Measurements from ENCODE around the gene RETREG3. TPM values are rescaled to one million over a fixed set of nuclear protein-coding genes. Genes with fewer than 3 reads are reported as not detected.
A peak's percentile ranks its signal among the peaks of the same experiment; 100 is the strongest.

The RETREG3 gene
- polyA plus RNA-seq = 10 to 100 TPM in 3 of 4 donors, 1 to 10 TPM in 1; 8.4 to 42.3 (median 17.0) TPM
- long read RNA-seq, donor 1 = 0 reads
- long read RNA-seq, donor 2, partial matches to known transcripts = 12 of 21 reads
- long read RNA-seq, donor 2, other reads (novel, unspliced or antisense) = 6 of 21 reads
- long read RNA-seq, donor 3, partial matches to known transcripts = 20 of 24 reads
- long read RNA-seq, donor 3, other reads (novel, unspliced or antisense) = 0 of 24 reads
- long read RNA-seq, donor 4 = 0 reads
- long read RNA-seq, donor 5 = 0 reads
- long read RNA-seq, donor 6, partial matches to known transcripts = 40 of 47 reads
- long read RNA-seq, donor 6, other reads (novel, unspliced or antisense) = 0 of 47 reads
- long read RNA-seq, donor 7, transcript RETREG3-201 (9 exons, 3,759 nt) = major isoform, 9 of 12 reads
- long read RNA-seq, donor 7, partial matches to known transcripts = 0 of 12 reads
- long read RNA-seq, donor 7, other reads (novel, unspliced or antisense) = 0 of 12 reads
- long read RNA-seq, donor 8, partial matches to known transcripts = 6 of 7 reads
- long read RNA-seq, donor 8, other reads (novel, unspliced or antisense) = 0 of 7 reads
- long read RNA-seq, donor 9, partial matches to known transcripts = 0 of 3 reads
- long read RNA-seq, donor 9, other reads (novel, unspliced or antisense) = 0 of 3 reads
- long read RNA-seq, donor 10, partial matches to known transcripts = 0 of 4 reads
- long read RNA-seq, donor 10, other reads (novel, unspliced or antisense) = 0 of 4 reads

- Histone ChIP-seq H3K36me3 (ENCODE audit: control insufficient read depth in 3 of 3, insufficient read depth in 2 of 3, low read depth in 1 of 3, low read length in 3 of 3) (peaks cover 2 to 34% (median 8%) of the 10 kb centered on the region in 3 donors), H3K27ac (ENCODE audit: low read depth in 1 of 3, low read length in 2 of 3) (peak within 1 kb of the TSS; percentile 77 to 95 (median 86)), H3K4me1 (ENCODE audit: control insufficient read depth in 3 of 3, insufficient read depth in 2 of 3, low read depth in 1 of 3, low read length in 2 of 3) (peaks cover 0 to 21% (median 8%) of the 10 kb centered on the region in 3 donors), H3K4me3 (ENCODE audit: low read depth in 1 of 3, low read length in 3 of 3) (peak within 1 kb of the TSS; percentile 68 to 100 (median 82)), H3K27me3 (ENCODE audit: control insufficient read depth in 3 of 3, insufficient read depth in 3 of 3, low read length in 3 of 3) (no peaks in the 10 kb centered on the region), H3K9me3 (ENCODE audit: control insufficient read depth in 2 of 2, insufficient read depth in 1 of 2, low read depth in 1 of 2, low read length in 1 of 2) (no peaks in the 10 kb centered on the region)
- DNase-seq (peak; percentile 99 to 100), FAIRE-seq (no peak)
- WGBS, 3 donors = 0% methylated on average over 44 to 66 of the region's 66 CpGs
Measured at GRCh38 chr17:42609182-42609813, at the start of gene RETREG3, which contains the start of gene TUBG1. Gene RETREG3, minus strand, starts transcription at chr17:42609374. Its CDS starts 50 bp downstream, at chr17:42609324. Gene TUBG1, plus strand, starts transcription at chr17:42609683. Its CDS starts 55 bp downstream, at chr17:42609738.

- FAIRE-seq = no peak
- Histone ChIP-seq H3K36me3 (ENCODE audit: control insufficient read depth in 3 of 3, insufficient read depth in 2 of 3, low read depth in 1 of 3, low read length in 3 of 3) (peaks cover 0 to 6% (median 0%) of the 10 kb centered on the region in 3 donors), H3K4me3 (ENCODE audit: low read depth in 1 of 3, low read length in 3 of 3) (no peak overlapping the region), H3K27me3 (ENCODE audit: control insufficient read depth in 3 of 3, insufficient read depth in 3 of 3, low read length in 3 of 3) (peaks cover 0 to 15% (median 0%) of the 10 kb centered on the region in 3 donors), H3K27ac (ENCODE audit: low read depth in 1 of 3, low read length in 2 of 3) (no peak overlapping the region), H3K9me3 (ENCODE audit: control insufficient read depth in 2 of 2, insufficient read depth in 1 of 2, low read depth in 1 of 2, low read length in 1 of 2) (no peaks in the 10 kb centered on the region), H3K4me1 (ENCODE audit: control insufficient read depth in 3 of 3, insufficient read depth in 2 of 3, low read depth in 1 of 3, low read length in 2 of 3) (peaks cover 5 to 30% (median 9%) of the 10 kb centered on the region in 3 donors)
- 87 to 92% (median 88%) methylated on average over 9 of the region's 9 CpGs for WGBS, 3 donors
- DNase-seq = no peak
Measured at GRCh38 chr17:42657824-42658588, 48.8 kb upstream of the RETREG3 start.

GRCh38 chr17:42655528-42655927, 46.4 kb upstream of the RETREG3 start:
- whole genome bisulfite sequencing, 3 donors = 57 to 73% (median 67%) methylated on average over 2 of the region's 2 CpGs
- Histone ChIP-seq H3K4me3 (ENCODE audit: low read depth in 1 of 3, low read length in 3 of 3) (no peak overlapping the region), H3K27me3 (ENCODE audit: control insufficient read depth in 3 of 3, insufficient read depth in 3 of 3, low read length in 3 of 3) (peaks cover 0 to 16% (median 0%) of the 10 kb centered on the region in 3 donors), H3K4me1 (ENCODE audit: control insufficient read depth in 3 of 3, insufficient read depth in 2 of 3, low read depth in 1 of 3, low read length in 2 of 3) (peaks cover 4 to 25% (median 9%) of the 10 kb centered on the region in 3 donors), H3K27ac (ENCODE audit: low read depth in 1 of 3, low read length in 2 of 3) (no peak overlapping the region), H3K9me3 (ENCODE audit: control insufficient read depth in 2 of 2, insufficient read depth in 1 of 2, low read depth in 1 of 2, low read length in 1 of 2) (no peaks in the 10 kb centered on the region), H3K36me3 (ENCODE audit: control insufficient read depth in 3 of 3, insufficient read depth in 2 of 3, low read depth in 1 of 3, low read length in 3 of 3) (no peaks in the 10 kb centered on the region)
- DNase-seq (no peak), FAIRE-seq (no peak)

GRCh38 chr17:42653179-42654124, 44.3 kb upstream of the RETREG3 start:
- no peaks in the 10 kb centered on the region for H3K36me3 ChIP-seq (ENCODE audit: control insufficient read depth in 3 of 3, insufficient read depth in 2 of 3, low read depth in 1 of 3, low read length in 3 of 3)
- no peaks in the 10 kb centered on the region for H3K9me3 ChIP-seq (ENCODE audit: control insufficient read depth in 2 of 2, insufficient read depth in 1 of 2, low read depth in 1 of 2, low read length in 1 of 2)
- FAIRE-seq = no peak
- peak in 1 of 2 donors; percentile 41 for DNase-seq
- peak overlapping the region in 1 of 3 donors; percentile 39 for H3K4me3 ChIP-seq (ENCODE audit: low read depth in 1 of 3, low read length in 3 of 3)
- WGBS, 3 donors = 29 to 36% (median 31%) methylated on average over 41 to 42 of the region's 42 CpGs
- peaks cover 0 to 17% (median 0%) of the 10 kb centered on the region in 3 donors for H3K27me3 ChIP-seq (ENCODE audit: control insufficient read depth in 3 of 3, insufficient read depth in 3 of 3, low read length in 3 of 3)
- H3K4me1 ChIP-seq (ENCODE audit: control insufficient read depth in 3 of 3, insufficient read depth in 2 of 3, low read depth in 1 of 3, low read length in 2 of 3) = peaks cover 0 to 9% (median 0%) of the 10 kb centered on the region in 3 donors
- peak overlapping the region in 2 of 3 donors; percentile 59 to 64 for H3K27ac ChIP-seq (ENCODE audit: low read depth in 1 of 3, low read length in 2 of 3)

- H3K4me1 ChIP-seq (ENCODE audit: control insufficient read depth in 3 of 3, insufficient read depth in 2 of 3, low read depth in 1 of 3, low read length in 2 of 3) = peaks cover 0 to 9% (median 0%) of the 10 kb centered on the region in 3 donors
- H3K9me3 ChIP-seq (ENCODE audit: control insufficient read depth in 2 of 2, insufficient read depth in 1 of 2, low read depth in 1 of 2, low read length in 1 of 2) = no peaks in the 10 kb centered on the region
- no peak overlapping the region for H3K27ac ChIP-seq (ENCODE audit: low read depth in 1 of 3, low read length in 2 of 3)
- no peak overlapping the region for H3K4me3 ChIP-seq (ENCODE audit: low read depth in 1 of 3, low read length in 3 of 3)
- DNase-seq (no peak), FAIRE-seq (no peak)
- peaks cover 0 to 19% (median 0%) of the 10 kb centered on the region in 3 donors for H3K27me3 ChIP-seq (ENCODE audit: control insufficient read depth in 3 of 3, insufficient read depth in 3 of 3, low read length in 3 of 3)
- WGBS, 3 donors = 68 to 73% (median 68%) methylated on average over 4 of the region's 4 CpGs
- no peaks in the 10 kb centered on the region for H3K36me3 ChIP-seq (ENCODE audit: control insufficient read depth in 3 of 3, insufficient read depth in 2 of 3, low read depth in 1 of 3, low read length in 3 of 3)
Measured at GRCh38 chr17:42651392-42651791, 42.2 kb upstream of the RETREG3 start.

GRCh38 chr17:42647778-42648177, 38.6 kb upstream of the RETREG3 start:
- WGBS, 3 donors = 81 to 85% (median 82%) methylated on average over 5 of the region's 5 CpGs
- no peaks in the 10 kb centered on the region for H3K4me1 ChIP-seq (ENCODE audit: control insufficient read depth in 3 of 3, insufficient read depth in 2 of 3, low read depth in 1 of 3, low read length in 2 of 3)
- H3K27ac ChIP-seq (ENCODE audit: low read depth in 1 of 3, low read length in 2 of 3) = no peak overlapping the region
- H3K9me3 ChIP-seq (ENCODE audit: control insufficient read depth in 2 of 2, insufficient read depth in 1 of 2, low read depth in 1 of 2, low read length in 1 of 2) = no peaks in the 10 kb centered on the region
- H3K27me3 ChIP-seq (ENCODE audit: control insufficient read depth in 3 of 3, insufficient read depth in 3 of 3, low read length in 3 of 3) = peaks cover 0 to 5% (median 0%) of the 10 kb centered on the region in 3 donors
- no peak for DNase-seq
- H3K4me3 ChIP-seq (ENCODE audit: low read depth in 1 of 3, low read length in 3 of 3) = no peak overlapping the region
- H3K36me3 ChIP-seq (ENCODE audit: control insufficient read depth in 3 of 3, insufficient read depth in 2 of 3, low read depth in 1 of 3, low read length in 3 of 3) = no peaks in the 10 kb centered on the region
- FAIRE-seq = no peak

GRCh38 chr17:42642336-42642735, 33.2 kb upstream of the RETREG3 start:
- Histone ChIP-seq H3K4me3 (ENCODE audit: low read depth in 1 of 3, low read length in 3 of 3) (no peak overlapping the region), H3K4me1 (ENCODE audit: control insufficient read depth in 3 of 3, insufficient read depth in 2 of 3, low read depth in 1 of 3, low read length in 2 of 3) (no peaks in the 10 kb centered on the region), H3K27ac (ENCODE audit: low read depth in 1 of 3, low read length in 2 of 3) (no peak overlapping the region), H3K36me3 (ENCODE audit: control insufficient read depth in 3 of 3, insufficient read depth in 2 of 3, low read depth in 1 of 3, low read length in 3 of 3) (no peaks in the 10 kb centered on the region), H3K27me3 (ENCODE audit: control insufficient read depth in 3 of 3, insufficient read depth in 3 of 3, low read length in 3 of 3) (peaks cover 0 to 6% (median 0%) of the 10 kb centered on the region in 3 donors), H3K9me3 (ENCODE audit: control insufficient read depth in 2 of 2, insufficient read depth in 1 of 2, low read depth in 1 of 2, low read length in 1 of 2) (no peaks in the 10 kb centered on the region)
- FAIRE-seq (no peak), DNase-seq (no peak)
- 31 to 48% (median 34%) methylated on average over 2 of the region's 2 CpGs for WGBS, 3 donors
